Ishikawa (cell line): ENCODE results near the gene RBMS1.
A peak's percentile ranks its signal among the peaks of the same experiment; 100 is the strongest.

Source experiments
- CEBPB ChIP-seq: IDR thresholded peaks from 2 replicates; pipeline ENCODE4 v1.6.1; 2012
- EP300 ChIP-seq: IDR thresholded peaks from 2 replicates; pipeline ENCODE4 v1.6.1; 2012; ENCODE audit warnings: borderline replicate concordance
- FOXM1 ChIP-seq: IDR thresholded peaks from 2 replicates; pipeline ENCODE4 v1.6.1; 2012; ENCODE audit warnings: low read depth, borderline replicate concordance
- MAX ChIP-seq: IDR thresholded peaks from 2 replicates; pipeline ENCODE4 v1.6.1; 2012
- RAD21 ChIP-seq: IDR thresholded peaks from 2 replicates; pipeline ENCODE4 v1.6.1; 2012; ENCODE audit warnings: low read depth
- TAF1 ChIP-seq: IDR thresholded peaks from 2 replicates; pipeline ENCODE4 v1.6.1; 2012; ENCODE audit warnings: low read depth, mild to moderate bottlenecking
- TCF12 ChIP-seq: IDR thresholded peaks from 2 replicates; pipeline ENCODE4 v1.6.1; 2012; ENCODE audit warnings: low read depth
- TEAD4 ChIP-seq: IDR thresholded peaks from 2 replicates; pipeline ENCODE4 v1.6.1; 2012
- USF1 ChIP-seq: IDR thresholded peaks from 2 replicates; pipeline ENCODE4 v1.6.1; 2012
- YY1 ChIP-seq: IDR thresholded peaks from 2 replicates; pipeline ENCODE4 v1.6.1; 2012; ENCODE audit warnings: low read depth

- no peak for TF ChIP-seq USF1
- no peak for TF ChIP-seq TAF1
- TF ChIP-seq RAD21: peak; percentile 41
- TF ChIP-seq MAX: peak; percentile 31; the same call in 1 of the 2 replicates
- peak; percentile 80 for TF ChIP-seq TCF12
- peak; percentile 75 for TF ChIP-seq TEAD4
- TF ChIP-seq YY1: no peak
- TF ChIP-seq CEBPB: peak; percentile 76
- TF ChIP-seq EP300: peak; percentile 70
- no peak for TF ChIP-seq FOXM1
Measured at GRCh38 chr2:160432633-160433032, 61.0 kb downstream of the RBMS1 start.
